GM12875 (cell line): ENCODE results near the gene ELP4.

Experiments
- H3K4me3 ChIP-seq: one replicate; pipeline ENCODE4 v1.5.1; 2011; ENCODE audit warnings: low read depth, low read length, control low read depth
- CTCF ChIP-seq: IDR thresholded peaks from 2 replicates; pipeline ENCODE4 v1.5.1; 2011; ENCODE audit warnings: low read depth, mild to moderate bottlenecking, control low read depth, inconsistent platforms, low read length, moderate library complexity, borderline replicate concordance; ENCODE audit not compliant: insufficient read depth

ELP4 gene

GRCh38 chr11:31809541-31809856 is 299.9 kb downstream of the ELP4 start:
- no peak for TF ChIP-seq CTCF
- H3K4me3 ChIP-seq: no peak overlapping the region

- no peak for TF ChIP-seq CTCF
- H3K4me3 ChIP-seq: peak overlapping the region; percentile 51
These were observed 300.6 kb downstream of the ELP4 start for GRCh38 chr11:31809857-31810778.

GRCh38 chr11:31810779-31811647 is 301.4 kb downstream of the ELP4 start, which contains the start of gene PAX6:
PAX6 (minus strand) TSS chr11:31811322; CDS start chr11:31806411, 4,911 bp downstream.
- peak within 1 kb of the TSS; percentile 51 for H3K4me3 ChIP-seq
- no peak for TF ChIP-seq CTCF

- H3K4me3 ChIP-seq: peak overlapping the region; percentile 44
- TF ChIP-seq CTCF: no peak
These were observed 303.1 kb downstream of the ELP4 start for GRCh38 chr11:31812383-31813381.

- TF ChIP-seq CTCF: no peak
- peak overlapping the region; percentile 44 for H3K4me3 ChIP-seq
These were observed 304.0 kb downstream of the ELP4 start for GRCh38 chr11:31813391-31814175.
